ENCODE measurements around the gene CALD1.

The CALD1 gene

GRCh38 chr7:134764365-134764764, 15.1 kb upstream of the CALD1 start:
- no peak for DNase-seq

GRCh38 chr7:134766779-134767519, 12.5 kb upstream of the CALD1 start:
- DNase-seq: no peak

GRCh38 chr7:134767520-134768168, 11.8 kb upstream of the CALD1 start:
- DNase-seq: no peak

GRCh38 chr7:134768243-134768642, 11.2 kb upstream of the CALD1 start:
- DNase-seq: no peak

GRCh38 chr7:134770676-134771075, 8.8 kb upstream of the CALD1 start:
- DNase-seq: no peak

- DNase-seq: no peak
Measured at GRCh38 chr7:134771111-134771510, 8.3 kb upstream of the CALD1 start.

GRCh38 chr7:134771889-134772288, 7.5 kb upstream of the CALD1 start:
- no peak for DNase-seq

GRCh38 chr7:134772401-134772800, 7.0 kb upstream of the CALD1 start:
- DNase-seq: no peak

GRCh38 chr7:134773164-134773563, 6.3 kb upstream of the CALD1 start:
- DNase-seq: no peak

- no peak for DNase-seq
Measured at GRCh38 chr7:134774119-134774518, 5.3 kb upstream of the CALD1 start.

- no peak for DNase-seq
Measured at GRCh38 chr7:134777470-134777869, 2.0 kb upstream of the CALD1 start.

GRCh38 chr7:134777908-134778580, 1.4 kb upstream of the CALD1 start:
- no peak for DNase-seq

- no peak for DNase-seq
Measured at GRCh38 chr7:134779741-134780065, 269 bp downstream of the CALD1 start.

- no peak for DNase-seq
Measured at GRCh38 chr7:134780166-134780828, 863 bp downstream of the CALD1 start.

GRCh38 chr7:134781171-134781570, 1.7 kb downstream of the CALD1 start:
- no peak for DNase-seq

- no peak for DNase-seq
Measured at GRCh38 chr7:134782121-134782623, 2.7 kb downstream of the CALD1 start.

- DNase-seq: no peak
Measured at GRCh38 chr7:134783294-134784069, 4.0 kb downstream of the CALD1 start.

- no peak for DNase-seq
Measured at GRCh38 chr7:134784251-134785049, 5.0 kb downstream of the CALD1 start.

GRCh38 chr7:134785842-134786241, 6.4 kb downstream of the CALD1 start:
- no peak for DNase-seq

- DNase-seq: no peak
Measured at GRCh38 chr7:134787064-134787463, 7.6 kb downstream of the CALD1 start.

- no peak for DNase-seq
Measured at GRCh38 chr7:134787720-134788119, 8.3 kb downstream of the CALD1 start.

GRCh38 chr7:134788191-134788590, 8.8 kb downstream of the CALD1 start:
- DNase-seq: no peak

Measured in activated CD4-positive, alpha-beta T cell treated with anti-CD3 and anti-CD28 coated beads, Interleukin-2, amount 50 U/mL, for 16 hours (primary cell).